Adrenal gland (tissue), 5 donors: Measurements from ENCODE around the gene PPT1.

ENCODE experiments used
- POLR2A ChIP-seq, 2 donors: fragments of 450-650 bp; IDR thresholded peaks; one replicate each; pipeline ENCODE4 v1.6.1; 2017; ENCODE audit warnings: antibody characterized with exemption in 2 of 2, mild to moderate bottlenecking in 2 of 2, moderate library complexity in 1 of 2
- TF ChIP-seq, protein P1 (sequence below), 6 experiments: fragments of 450-650 bp in 4 of 6; fragments of 200-600 bp in 2 of 6; sonication (generic) in 1 of 6; IDR thresholded peaks; 1 replicate in 5 of 6; 2 replicates in 1 of 6; pipeline versions ENCODE4 v1.5.1 to v1.8.0; 2016 to 2021; ENCODE audit warnings: antibody characterized with exemption in 6 of 6, mild to moderate bottlenecking in 2 of 6, moderate library complexity in 1 of 6
- donor health status: DM: no; HTN: no; CAD: no.

DNA sequence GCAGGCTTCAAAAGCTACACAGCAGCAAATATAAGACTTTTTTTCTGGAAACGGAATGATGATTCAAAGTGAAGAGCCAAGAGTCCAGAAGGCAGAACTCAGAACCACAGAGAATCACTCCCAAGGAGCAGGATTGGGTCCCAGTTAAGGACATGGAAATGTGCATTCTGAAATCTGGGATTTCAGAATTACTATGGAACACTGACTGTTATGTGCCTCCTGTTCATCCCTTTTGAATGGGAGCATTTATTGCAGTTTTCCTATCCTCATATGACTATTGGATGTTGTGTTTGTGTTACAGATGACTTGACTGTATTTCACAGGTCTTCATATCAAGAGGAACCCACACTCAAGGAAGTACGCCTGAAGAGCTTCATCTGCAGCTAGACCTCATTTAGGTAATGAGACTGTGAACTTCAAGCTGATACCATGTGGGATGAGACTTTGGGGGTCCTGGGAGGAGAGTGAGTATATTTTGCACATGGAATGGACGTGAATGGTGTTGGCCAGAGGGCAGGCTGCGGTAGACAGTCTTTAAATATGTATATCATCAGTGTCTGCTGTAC is 73.6 kb downstream of the PPT1 start:
- TF ChIP-seq, protein P1, sequence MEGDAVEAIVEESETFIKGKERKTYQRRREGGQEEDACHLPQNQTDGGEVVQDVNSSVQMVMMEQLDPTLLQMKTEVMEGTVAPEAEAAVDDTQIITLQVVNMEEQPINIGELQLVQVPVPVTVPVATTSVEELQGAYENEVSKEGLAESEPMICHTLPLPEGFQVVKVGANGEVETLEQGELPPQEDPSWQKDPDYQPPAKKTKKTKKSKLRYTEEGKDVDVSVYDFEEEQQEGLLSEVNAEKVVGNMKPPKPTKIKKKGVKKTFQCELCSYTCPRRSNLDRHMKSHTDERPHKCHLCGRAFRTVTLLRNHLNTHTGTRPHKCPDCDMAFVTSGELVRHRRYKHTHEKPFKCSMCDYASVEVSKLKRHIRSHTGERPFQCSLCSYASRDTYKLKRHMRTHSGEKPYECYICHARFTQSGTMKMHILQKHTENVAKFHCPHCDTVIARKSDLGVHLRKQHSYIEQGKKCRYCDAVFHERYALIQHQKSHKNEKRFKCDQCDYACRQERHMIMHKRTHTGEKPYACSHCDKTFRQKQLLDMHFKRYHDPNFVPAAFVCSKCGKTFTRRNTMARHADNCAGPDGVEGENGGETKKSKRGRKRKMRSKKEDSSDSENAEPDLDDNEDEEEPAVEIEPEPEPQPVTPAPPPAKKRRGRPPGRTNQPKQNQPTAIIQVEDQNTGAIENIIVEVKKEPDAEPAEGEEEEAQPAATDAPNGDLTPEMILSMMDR (IDR thresholded peaks at IDR 0.05): no peak
- no peak for TF ChIP-seq POLR2A (IDR thresholded peaks at IDR 0.05)
